WTC11 (cell line): Measurements from ENCODE around the gene IQCK.

ENCODE experiments used
- CTCF ChIP-seq: fragments of 200-600 bp; IDR thresholded peaks from 2 replicates; pipeline ENCODE4 v1.8.0; 2022; ENCODE audit warnings: antibody characterized with exemption
- MLX ChIP-seq: sonication (generic); formaldehyde crosslinking; IDR thresholded peaks from 2 replicates; pipeline ENCODE4 v1.8.1; 2023; ENCODE audit warnings: mild to moderate bottlenecking, missing genetic modification reagents, moderate library complexity
- ZBTB21 ChIP-seq: sonication (generic); formaldehyde crosslinking; IDR thresholded peaks from 2 replicates; pipeline ENCODE4 v1.8.1; 2023; ENCODE audit warnings: mild to moderate bottlenecking, missing genetic modification reagents, borderline replicate concordance

- TF ChIP-seq ZBTB21 (CRISPR knock-in tag) (no peak), MLX (CRISPR knock-in tag) (no peak), CTCF (no peak)
Measured at GRCh38 chr16:19890901-19891300, 172.8 kb downstream of the IQCK start.
